GM23248 (cell line): ENCODE results near the gene MYO16. TPM values are rescaled to one million over a fixed set of nuclear protein-coding genes. Genes with fewer than 3 reads are reported as not detected.

Experiments used
- DNase-seq: peaks from one replicate; pipeline ENCODE4 v3.0.0-alpha.2; 2015
- H2AFZ ChIP-seq: fragments of 200-600 bp; sonication (generic); 2 replicates; pipeline ENCODE4 v1.6.1; 2016; ENCODE audit warnings: antibody characterized with exemption
- H3F3A ChIP-seq: fragments of 200-600 bp; sonication (generic); 2 replicates; pipeline ENCODE4 v1.6.1; 2016; ENCODE audit warnings: mild to moderate bottlenecking, antibody characterized with exemption, mixed run types; ENCODE audit not compliant: insufficient read depth
- H3K27ac ChIP-seq: fragments of 200-600 bp; sonication (generic); 2 replicates; pipeline ENCODE4 v1.5.1; 2016; ENCODE audit warnings: mild to moderate bottlenecking
- H3K27me3 ChIP-seq: fragments of 200-600 bp; sonication (generic); replicated peaks from 2 replicates; pipeline ENCODE4 v1.6.1; 2016; ENCODE audit warnings: mild to moderate bottlenecking; ENCODE audit not compliant: insufficient read depth
- H3K36me3 ChIP-seq: fragments of 200-600 bp; sonication (generic); 2 replicates; pipeline ENCODE4 v1.6.1; 2016; ENCODE audit warnings: low read depth, mild to moderate bottlenecking
- H3K4me1 ChIP-seq: fragments of 200-600 bp; sonication (generic); 2 replicates; pipeline ENCODE4 v1.6.1; 2016; ENCODE audit warnings: mild to moderate bottlenecking; ENCODE audit not compliant: insufficient read depth
- H3K4me2 ChIP-seq: fragments of 200-600 bp; sonication (generic); one replicate; pipeline ENCODE4 v1.6.1; 2016; ENCODE audit warnings: mild to moderate bottlenecking; ENCODE audit not compliant: unreplicated experiment
- H3K4me3 ChIP-seq: fragments of 200-600 bp; sonication (generic); 2 replicates; pipeline ENCODE4 v1.5.1; 2016; ENCODE audit warnings: mild to moderate bottlenecking
- H3K79me2 ChIP-seq: fragments of 200-600 bp; sonication (generic); 2 replicates; pipeline ENCODE4 v1.6.1; 2016; ENCODE audit warnings: mild to moderate bottlenecking; ENCODE audit not compliant: insufficient read depth
- H3K9ac ChIP-seq: fragments of 200-600 bp; sonication (generic); 2 replicates; pipeline ENCODE4 v1.6.1; 2016; ENCODE audit warnings: mild to moderate bottlenecking
- H3K9me2 ChIP-seq: fragments of 200-600 bp; sonication (generic); 2 replicates; pipeline ENCODE4 v1.6.1; 2016; ENCODE audit warnings: mixed run types, mild to moderate bottlenecking, moderate library complexity; ENCODE audit not compliant: insufficient read depth
- H3K9me3 ChIP-seq: fragments of 200-600 bp; sonication (generic); one replicate; pipeline ENCODE4 v1.6.1; 2017; ENCODE audit warnings: low read depth
- H4K20me1 ChIP-seq: fragments of 200-600 bp; sonication (generic); 2 replicates; pipeline ENCODE4 v1.6.0; 2016; ENCODE audit not compliant: insufficient read depth
- EZH2 ChIP-seq: fragments of 200-600 bp; sonication (generic); IDR thresholded peaks from 2 replicates; pipeline ENCODE4 v1.6.1; 2018; ENCODE audit warnings: antibody characterized with exemption, mild to moderate bottlenecking; ENCODE audit not compliant: insufficient read depth, poor library complexity, severe bottlenecking
- EZH2phosphoT487 ChIP-seq: fragments of 200-600 bp; sonication (generic); IDR thresholded peaks from 2 replicates; pipeline ENCODE4 v1.6.1; 2018; ENCODE audit warnings: antibody characterized with exemption, moderate library complexity, mild to moderate bottlenecking, low read depth; ENCODE audit not compliant: insufficient read depth
- WGBS, 2 experiments: methylation state at CpG; one replicate each; pipeline ENCODE4 v1.1.6; 2015 to 2017; ENCODE audit warnings: low lambda C conversion rate in 2 of 2, low coverage in 1 of 2; ENCODE audit errors: missing lambda C conversion rate in 2 of 2; 5-methylcytosine and 5-hydroxymethylcytosine counted together
- in situ Hi-C: fragments of 300-500 bp; cut with MboI; formaldehyde crosslinking; loops from 2 replicates; pipeline ENCODE4 v1.15.0; 2020
- polyA plus RNA-seq: library from polyadenylated mRNA; unstranded; fragments of >200 nt; fragmentation: Nextera tagmentation; extraction: Ambion mirVana; gene quantifications from 2 replicates; pipeline ENCODE4 v1.2.1, GENCODE V29; 2016
- total RNA-seq: library from RNA; depleted of rRNA; stranded (reverse); fragments of >200 nt; shearing (Covaris generic); gene quantifications from 2 replicates; pipeline ENCODE4 v1.2.3, GENCODE V29; 2014; rRNA removed

MYO16 gene
- total RNA-seq (not detected in 2 replicates), polyA plus RNA-seq (not detected in 2 replicates)

- in situ Hi-C loops: no loop called here
- 3% methylated on average over 11 of the region's 11 CpGs for WGBS, 2 experiments
Measured at GRCh38 chr13:108629181-108629752, at the start of gene MYO16. Gene MYO16 (plus strand): TSS chr13:108629611. CDS start chr13:108629845, 234 bp downstream.

GRCh38 chr13:108586826-108587225, 42.6 kb upstream of the MYO16 start:
- no peaks in the 10 kb centered on the region for H3K9me3 ChIP-seq
- DNase-seq: no peak
- H3K27ac ChIP-seq: no peak overlapping the region
- H4K20me1 ChIP-seq: no peaks in the 10 kb centered on the region
- H3K9ac ChIP-seq: no peak overlapping the region
- in situ Hi-C loops: no loop called here
- H3K4me3 ChIP-seq: no peak overlapping the region
- no peaks in the 10 kb centered on the region for H3F3A ChIP-seq
- no peaks in the 10 kb centered on the region for H3K9me2 ChIP-seq
- WGBS, 2 experiments: 13 to 18% methylated on average over 3 of the region's 3 CpGs
- no peaks in the 10 kb centered on the region for H3K4me1 ChIP-seq
- no peak overlapping the region for H3K4me2 ChIP-seq
- no peak for TF ChIP-seq EZH2
- TF ChIP-seq EZH2phosphoT487: no peak
- no peaks in the 10 kb centered on the region for H3K27me3 ChIP-seq
- no peak overlapping the region for H2AFZ ChIP-seq
- H3K79me2 ChIP-seq: no peaks in the 10 kb centered on the region
- no peaks in the 10 kb centered on the region for H3K36me3 ChIP-seq

More at GRCh38 chr13:108629181-108629752, at the start of gene MYO16:
- Histone ChIP-seq H3K4me1 (no peaks in the 10 kb centered on the region), H3K9me2 (no peaks in the 10 kb centered on the region), H4K20me1 (no peaks in the 10 kb centered on the region), H3K79me2 (no peaks in the 10 kb centered on the region), H3K9ac (no peak within 1 kb of the TSS), H3K9me3 (no peaks in the 10 kb centered on the region), H3K4me3 (no peak within 1 kb of the TSS), H2AFZ (no peak within 1 kb of the TSS), H3K36me3 (no peaks in the 10 kb centered on the region), H3K27me3 (no peaks in the 10 kb centered on the region), H3K27ac (no peak within 1 kb of the TSS), H3F3A (no peaks in the 10 kb centered on the region), H3K4me2 (no peak within 1 kb of the TSS)
- TF ChIP-seq EZH2 (no peak), EZH2phosphoT487 (no peak)
- DNase-seq: no peak

- no peaks in the 10 kb centered on the region for H3K79me2 ChIP-seq
- no peak overlapping the region for H3K9ac ChIP-seq
- no peaks in the 10 kb centered on the region for H3K9me2 ChIP-seq
- no peaks in the 10 kb centered on the region for H3K27me3 ChIP-seq
- no peak overlapping the region for H3K4me3 ChIP-seq
- H3K27ac ChIP-seq: no peak overlapping the region
- H3K4me1 ChIP-seq: no peaks in the 10 kb centered on the region
- no peaks in the 10 kb centered on the region for H3K36me3 ChIP-seq
- in situ Hi-C loops: no loop called here
- WGBS, 2 experiments: 2 to 7% methylated on average over 3 of the region's 3 CpGs
- H4K20me1 ChIP-seq: no peaks in the 10 kb centered on the region
- TF ChIP-seq EZH2 (no peak), EZH2phosphoT487 (no peak)
- H3K9me3 ChIP-seq: no peaks in the 10 kb centered on the region
- H2AFZ ChIP-seq: no peak overlapping the region
- no peak for DNase-seq
- H3K4me2 ChIP-seq: no peak overlapping the region
- H3F3A ChIP-seq: no peaks in the 10 kb centered on the region
Measured at GRCh38 chr13:108588516-108588915, 40.9 kb upstream of the MYO16 start.

GRCh38 chr13:108594153-108594552, 35.3 kb upstream of the MYO16 start:
- no peaks in the 10 kb centered on the region for H3K9me3 ChIP-seq
- DNase-seq: no peak
- H3F3A ChIP-seq: no peaks in the 10 kb centered on the region
- H3K4me1 ChIP-seq: no peaks in the 10 kb centered on the region
- no peaks in the 10 kb centered on the region for H3K9me2 ChIP-seq
- H3K4me2 ChIP-seq: no peak overlapping the region
- in situ Hi-C loops: no loop called here
- TF ChIP-seq EZH2 (no peak), EZH2phosphoT487 (no peak)
- H2AFZ ChIP-seq: no peak overlapping the region
- no peaks in the 10 kb centered on the region for H3K36me3 ChIP-seq
- H3K9ac ChIP-seq: no peak overlapping the region
- H4K20me1 ChIP-seq: no peaks in the 10 kb centered on the region
- no peaks in the 10 kb centered on the region for H3K27me3 ChIP-seq
- H3K79me2 ChIP-seq: no peaks in the 10 kb centered on the region
- H3K27ac ChIP-seq: no peak overlapping the region
- 0 to 4% methylated on average over 3 of the region's 3 CpGs for WGBS, 2 experiments
- no peak overlapping the region for H3K4me3 ChIP-seq
